Measurements from ENCODE around the gene TSPAN18.

- TF ChIP-seq CTCF (conservative IDR thresholded peaks at IDR 0.05; ENCODE audit: low read depth, low read length) (no peak), EZH2 (IDR thresholded peaks at IDR 0.05; ENCODE audit: low read length, unreplicated experiment) (no peak), EZH2phosphoT487 (IDR thresholded peaks at IDR 0.05; ENCODE audit: borderline replicate concordance, low read length) (no peak)
Measured at GRCh38 chr11:44698252-44698912, 28.4 kb upstream of the TSPAN18 start.
